HG02852 (cell line): ENCODE results near the gene ZNF441.
"Not testable (repeated sequence)": the region's sequence is repeated elsewhere in the genome, so short reads cannot be mapped to it uniquely, and the experiment has no call there.

Experiments used
- ATAC-seq: cut with Tn5 transposase; IDR thresholded peaks from one replicate; pipeline ENCODE4 v1.9.1; 2021; ENCODE audit warnings: mild to moderate bottlenecking, moderate library complexity; ENCODE audit not compliant: unreplicated experiment

ZNF441 gene

GRCh38 chr19:11766597-11767591, at the start of gene ZNF441:
ZNF441 (plus strand) TSS chr19:11767000; CDS start chr19:11767194, 194 bp downstream.
- ATAC-seq: peak; percentile 93

DNA sequence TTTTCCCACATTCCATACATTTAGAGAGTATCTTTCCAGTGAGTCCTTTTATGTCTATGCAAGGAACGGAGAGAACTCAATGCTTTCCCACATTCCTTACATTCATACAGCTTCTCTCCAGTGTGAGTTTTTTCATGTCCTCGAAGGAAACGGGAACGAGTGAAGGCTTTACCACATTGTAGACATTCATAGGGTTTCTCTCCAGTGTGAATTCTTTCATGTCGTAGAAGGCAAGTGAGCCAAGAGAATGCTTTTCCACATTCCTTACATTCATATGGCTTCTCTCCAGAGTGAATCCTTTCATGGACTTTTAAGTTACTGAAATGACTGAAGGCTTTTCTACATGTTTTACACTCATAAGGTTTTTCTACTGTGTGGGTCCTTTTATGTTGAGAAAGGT, 45.1 kb upstream of the ZNF441 start:
- ATAC-seq: no peak

GRCh38 chr19:11722414-11722813, 44.4 kb upstream of the ZNF441 start:
- ATAC-seq: no peak

DNA sequence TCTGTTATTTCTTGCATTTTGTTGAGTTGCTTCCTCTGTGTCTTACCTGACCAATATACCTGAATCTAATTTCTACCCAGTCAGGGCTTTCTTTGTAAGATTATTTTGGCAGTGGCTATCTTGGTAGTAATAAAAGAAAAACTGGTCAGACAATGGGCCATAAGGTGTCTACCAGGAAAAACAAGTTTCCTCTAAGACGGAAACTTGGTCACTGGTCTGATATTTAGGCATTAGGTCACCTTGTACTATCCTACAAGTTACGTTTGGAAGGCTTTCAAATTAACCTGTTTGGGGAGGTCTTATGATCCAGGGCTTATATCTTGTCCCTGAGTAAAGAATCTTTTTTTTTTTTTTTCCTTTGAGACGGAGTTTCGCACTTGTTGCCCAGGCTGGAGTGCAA, 37.2 kb upstream of the ZNF441 start:
- no peak for ATAC-seq

DNA sequence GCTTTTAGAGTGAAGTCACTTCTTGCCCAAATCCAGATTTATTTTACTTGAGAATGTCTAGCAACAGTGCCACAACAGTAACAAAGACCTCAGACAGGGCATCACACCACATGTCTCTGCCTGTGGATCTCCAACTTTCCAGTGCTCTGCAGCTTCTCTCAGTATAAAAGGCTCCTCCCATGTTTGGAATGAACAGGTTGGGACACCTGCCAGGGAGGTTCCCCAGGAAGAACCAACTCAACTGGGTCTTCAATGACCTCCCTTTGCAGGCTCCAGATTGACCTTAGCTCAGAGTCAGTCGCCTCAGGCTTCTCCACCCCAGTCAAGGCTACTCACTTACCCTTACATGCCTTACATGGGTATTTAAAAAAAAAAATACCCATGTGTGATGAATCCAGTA, 31.4 kb upstream of the ZNF441 start:
- ATAC-seq: no peak

GRCh38 chr19:11736696-11737095, 30.1 kb upstream of the ZNF441 start:
- ATAC-seq: no peak

- ATAC-seq: peak; percentile 26
Measured at GRCh38 chr19:11737964-11738745, 28.6 kb upstream of the ZNF441 start.

GRCh38 chr19:11738746-11739620, 27.8 kb upstream of the ZNF441 start, which contains the start of gene ZNF823:
ZNF823 (minus strand) TSS chr19:11738946; CDS start chr19:11738819, 127 bp downstream.
- peak; percentile 91 for ATAC-seq

DNA sequence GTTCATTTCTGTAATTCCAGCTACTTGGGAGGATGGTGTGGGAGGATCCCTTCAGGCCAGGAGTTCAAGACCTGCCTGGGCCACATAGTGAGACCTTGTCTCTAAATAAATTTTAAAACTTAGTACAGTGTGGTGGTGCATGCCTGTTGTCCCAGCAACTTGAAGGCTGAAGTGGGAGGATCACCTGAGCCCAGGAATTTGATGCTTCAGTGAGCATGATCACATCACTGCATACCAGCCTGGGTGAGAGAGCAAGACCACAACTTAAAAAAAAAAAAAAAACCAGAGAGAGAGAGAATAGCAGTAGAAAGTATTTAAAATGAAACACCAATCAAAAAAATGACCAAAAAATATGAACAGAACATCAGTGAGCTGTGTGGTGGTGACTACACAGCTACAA, 20.9 kb upstream of the ZNF441 start:
- no peak for ATAC-seq

DNA sequence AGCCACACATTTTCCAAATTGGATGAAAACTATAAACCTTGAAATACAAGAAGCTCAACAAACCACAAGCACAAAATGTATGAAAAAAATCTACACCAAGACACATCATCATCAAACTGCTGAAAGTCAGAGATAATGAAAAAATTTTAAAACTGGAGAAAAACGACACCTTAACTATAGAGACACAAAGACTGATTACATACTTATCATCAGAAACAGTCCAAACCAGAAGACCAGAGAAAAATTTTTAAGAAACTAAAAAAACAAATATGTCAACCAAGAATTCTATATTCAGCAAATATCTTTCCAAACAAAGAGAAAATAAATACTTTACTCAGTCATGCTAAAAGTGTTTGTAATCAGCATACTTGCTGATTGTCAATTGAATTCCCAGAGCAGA, 19.5 kb upstream of the ZNF441 start:
- ATAC-seq: no peak

- ATAC-seq: no peak
Measured at GRCh38 chr19:11749751-11750150, 17.0 kb upstream of the ZNF441 start.

DNA sequence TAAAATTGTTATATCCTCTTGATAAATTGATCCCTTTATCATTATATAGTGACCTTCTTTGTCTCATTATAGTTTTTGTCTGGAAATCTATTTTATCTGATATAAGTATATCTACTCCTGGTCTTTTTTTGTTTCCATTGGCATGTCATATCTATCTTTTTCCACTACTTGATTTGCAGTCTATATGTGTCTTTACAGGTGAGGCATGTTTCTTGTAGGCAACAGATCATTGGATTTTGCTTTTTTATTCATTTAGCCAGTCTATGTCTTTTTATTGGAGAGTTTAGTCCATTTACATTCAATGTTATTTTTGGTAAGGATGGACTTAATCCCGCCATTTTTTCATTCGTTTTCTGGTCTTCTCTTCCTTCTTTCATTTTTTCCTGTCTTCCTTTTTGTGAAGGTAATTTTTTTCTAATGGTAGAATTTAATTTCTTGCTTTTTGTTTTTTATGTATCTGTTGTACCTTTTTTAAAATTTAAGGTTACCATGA, 14.5 kb upstream of the ZNF441 start:
- ATAC-seq: no peak

DNA sequence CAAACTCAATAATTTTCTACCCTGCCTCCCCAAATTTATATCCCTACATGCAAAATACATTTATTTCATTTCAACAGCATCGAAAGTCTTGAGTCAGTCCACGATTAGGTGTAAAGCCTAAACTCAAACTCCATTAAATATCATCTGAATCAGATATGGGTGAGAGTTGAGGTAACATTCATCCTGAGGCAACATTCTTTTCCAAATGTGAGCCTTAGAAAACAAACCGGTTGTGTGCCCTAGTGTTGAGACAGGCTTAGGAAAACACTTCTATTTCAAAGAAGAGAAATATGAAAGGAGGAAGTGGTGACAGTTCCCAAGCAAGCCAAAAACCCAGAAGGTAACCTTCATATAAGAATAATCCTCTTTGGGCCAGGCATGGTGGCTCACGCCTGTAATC, 12.1 kb upstream of the ZNF441 start:
- ATAC-seq: no peak

GRCh38 chr19:11756965-11757364, 9.8 kb upstream of the ZNF441 start:
- ATAC-seq: no peak

DNA sequence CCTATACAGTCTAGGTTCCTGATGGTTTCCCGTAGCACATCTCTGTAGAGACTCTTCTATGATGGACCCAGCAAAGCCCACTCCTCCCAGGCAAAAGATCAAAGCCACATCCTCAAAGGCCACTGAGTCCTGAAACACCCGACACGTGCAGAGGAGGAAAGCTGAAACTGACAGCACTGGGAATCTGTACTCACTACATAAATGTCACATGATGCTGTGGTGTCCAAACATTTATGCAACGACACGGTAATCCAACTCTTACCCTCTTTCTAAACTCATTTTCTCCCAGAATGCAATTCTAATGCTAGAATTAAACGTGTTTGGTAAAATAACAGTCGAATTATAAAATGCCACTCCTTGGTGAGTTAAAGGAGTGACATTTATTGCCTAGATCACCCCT, 7.0 kb upstream of the ZNF441 start:
- ATAC-seq: no peak

- no peak for ATAC-seq
Measured at GRCh38 chr19:11763117-11763516, 3.7 kb upstream of the ZNF441 start.

GRCh38 chr19:11763611-11764010, 3.2 kb upstream of the ZNF441 start:
- ATAC-seq: no peak

DNA sequence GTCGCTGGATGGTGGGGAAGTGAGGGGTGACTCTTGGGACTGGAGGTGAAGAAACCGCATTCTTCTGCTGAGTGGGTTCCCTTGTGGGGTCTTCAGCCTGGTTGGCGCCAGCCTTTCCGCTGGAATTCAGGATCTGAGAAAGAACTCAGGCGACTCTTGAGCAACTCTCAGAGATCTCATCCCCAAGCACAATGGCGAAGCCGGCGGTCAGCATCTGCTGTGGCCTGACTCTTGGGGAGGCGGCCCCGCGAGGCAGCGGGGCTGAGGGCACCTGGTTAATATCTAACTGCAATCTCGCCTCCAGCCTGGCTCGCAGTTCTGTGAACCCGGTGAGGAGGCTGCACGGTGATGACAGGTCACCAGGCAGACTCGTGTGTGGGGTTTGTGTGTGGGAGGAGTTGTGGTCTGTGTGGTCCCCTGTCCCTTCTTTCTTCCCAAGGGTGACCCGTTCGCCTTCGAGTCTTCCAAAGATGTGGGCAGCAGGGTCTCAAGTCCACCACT, 883 bp downstream of the ZNF441 start:
- ATAC-seq: no peak

- no peak for ATAC-seq
Measured at GRCh38 chr19:11769995-11770394, 3.2 kb downstream of the ZNF441 start.

GRCh38 chr19:11771520-11771919, 4.7 kb downstream of the ZNF441 start:
- ATAC-seq: not testable (repeated sequence)
